ENCODE data around the gene PAX9. TPM values are rescaled to one million over a fixed set of nuclear protein-coding genes. Genes with fewer than 3 reads are reported as not detected.

Gene PAX9
- total and polyA plus RNA-seq, 2 donors (not counting 1 experiment from before 2014, with no cell fraction given): not detected

GRCh38 chr14:36625436-36625835 lies 36.2 kb upstream of the PAX9 start:
- ChIA-PET CTCF (no interaction called here), POLR2A (no interaction called here)
- Histone ChIP-seq H3K4me2 (replicated peaks; ENCODE audit: low read depth, low read length, poor library complexity, severe bottlenecking) (no peak overlapping the region), H3K27ac (ENCODE audit: low read length in 2 of 2) (no peak overlapping the region), H3K4me3 (ENCODE audit: control extremely low read depth in 1 of 5, extremely low read depth in 1 of 5, insufficient read depth in 1 of 5, low read depth in 2 of 5, low read length in 4 of 5) (no peak overlapping the region), H4K20me1 (ENCODE audit: control insufficient read depth, insufficient read depth, low read length, poor library complexity, severe bottlenecking) (no peaks in the 10 kb centered on the region), H3K79me2 (ENCODE audit: control insufficient read depth, insufficient read depth, low read length) (no peaks in the 10 kb centered on the region), H3K9ac (ENCODE audit: low read length) (no peak overlapping the region), H3K36me3 (replicated peaks in 1 of 2; ENCODE audit: control extremely low read depth in 1 of 2, control insufficient read depth in 1 of 2, extremely low read depth in 1 of 2, insufficient read depth in 2 of 2, low read length in 1 of 2) (no peaks in the 10 kb centered on the region), H3K4me1 (ENCODE audit: control insufficient read depth in 2 of 2, insufficient read depth in 2 of 2, low read length in 2 of 2) (no peaks in the 10 kb centered on the region), H2AFZ (ENCODE audit: insufficient read depth, low read depth, low read length, poor library complexity, severe bottlenecking) (no peak overlapping the region), H3K9me3 (ENCODE audit: control extremely low read depth in 1 of 3, control insufficient read depth in 2 of 3, insufficient read depth in 1 of 3, low read length in 2 of 3) (peaks cover 0 to 3% (median 0%) of the 10 kb centered on the region in 3 donors), H3K27me3 (replicated peaks in 1 of 4; ENCODE audit: control extremely low read depth in 1 of 4, control insufficient read depth in 3 of 4, insufficient read depth in 4 of 4, low read length in 3 of 4) (peaks cover 0 to 2% (median 0%) of the 10 kb centered on the region in 4 experiments)
- no peaks in the 10 kb centered on the region for H3K4me1 Mint-ChIP-seq
- no peak overlapping the region for H3K4me3 Mint-ChIP-seq
- TF ChIP-seq EZH2 (IDR thresholded peaks at IDR 0.05; ENCODE audit: borderline replicate concordance, insufficient read depth, low read depth, low read length, poor library complexity, severe bottlenecking) (no peak), CTCF (IDR thresholded peaks at IDR 0.05) (no peak)
- WGBS (ENCODE audit: insufficient coverage): no CpG with 5 or more reads among the region's 4 CpGs
- peaks cover 7% of the 10 kb centered on the region for H3K27me3 Mint-ChIP-seq
- ATAC-seq (ENCODE audit: low read depth) (no peak), DNase-seq (no peak)
- intact Hi-C loops (cut with micrococcal nuclease): no loop called here
- peaks cover 2% of the 10 kb centered on the region for H3K9me3 Mint-ChIP-seq (ENCODE audit: insufficient read depth)
- no peak overlapping the region for H3K27ac Mint-ChIP-seq

GRCh38 chr14:36626151-36626550 lies 35.5 kb upstream of the PAX9 start:
- POLR2A ChIA-PET: no interaction called here

More at GRCh38 chr14:36626151-36626550, 35.5 kb upstream of the PAX9 start:
- no peak overlapping the region for H3K27ac ChIP-seq (ENCODE audit: low read length in 2 of 2)
- no peaks in the 10 kb centered on the region for H3K36me3 ChIP-seq (replicated peaks in 1 of 2; ENCODE audit: control extremely low read depth in 1 of 2, control insufficient read depth in 1 of 2, extremely low read depth in 1 of 2, insufficient read depth in 2 of 2, low read length in 1 of 2)
- ATAC-seq (ENCODE audit: low read depth): no peak
- TF ChIP-seq CTCF (IDR thresholded peaks at IDR 0.05): no peak
- TF ChIP-seq EZH2 (IDR thresholded peaks at IDR 0.05; ENCODE audit: borderline replicate concordance, insufficient read depth, low read depth, low read length, poor library complexity, severe bottlenecking): no peak
- peaks cover 0 to 3% (median 0%) of the 10 kb centered on the region in 3 donors for H3K9me3 ChIP-seq (ENCODE audit: control extremely low read depth in 1 of 3, control insufficient read depth in 2 of 3, insufficient read depth in 1 of 3, low read length in 2 of 3)
- no peak overlapping the region for H2AFZ ChIP-seq (ENCODE audit: insufficient read depth, low read depth, low read length, poor library complexity, severe bottlenecking)
- H3K4me1 Mint-ChIP-seq: no peaks in the 10 kb centered on the region
- H3K4me3 Mint-ChIP-seq: no peak overlapping the region
- peaks cover 0 to 2% (median 0%) of the 10 kb centered on the region in 4 experiments for H3K27me3 ChIP-seq (replicated peaks in 1 of 4; ENCODE audit: control extremely low read depth in 1 of 4, control insufficient read depth in 3 of 4, insufficient read depth in 4 of 4, low read length in 3 of 4)
- CTCF ChIA-PET: no interaction called here
- peaks cover 3% of the 10 kb centered on the region for H3K9me3 Mint-ChIP-seq (ENCODE audit: insufficient read depth)
- H4K20me1 ChIP-seq (ENCODE audit: control insufficient read depth, insufficient read depth, low read length, poor library complexity, severe bottlenecking): no peaks in the 10 kb centered on the region
- no peak overlapping the region for H3K4me2 ChIP-seq (replicated peaks; ENCODE audit: low read depth, low read length, poor library complexity, severe bottlenecking)
- no peak overlapping the region for H3K4me3 ChIP-seq (ENCODE audit: control extremely low read depth in 1 of 5, extremely low read depth in 1 of 5, insufficient read depth in 1 of 5, low read depth in 2 of 5, low read length in 4 of 5)
- no peak overlapping the region for H3K27ac Mint-ChIP-seq
- WGBS (ENCODE audit: insufficient coverage): 100% methylated on average over 2 of the region's 4 CpGs
- no peaks in the 10 kb centered on the region for H3K4me1 ChIP-seq (ENCODE audit: control insufficient read depth in 2 of 2, insufficient read depth in 2 of 2, low read length in 2 of 2)
- intact Hi-C loops (cut with micrococcal nuclease): no loop called here
- no peak for DNase-seq
- H3K27me3 Mint-ChIP-seq: peaks cover 13% of the 10 kb centered on the region
- H3K79me2 ChIP-seq (ENCODE audit: control insufficient read depth, insufficient read depth, low read length): no peaks in the 10 kb centered on the region
- H3K9ac ChIP-seq (ENCODE audit: low read length): no peak overlapping the region
